ENCODE measurements around the gene PGAP1. TPM values are rescaled to one million over a fixed set of nuclear protein-coding genes. Genes with fewer than 3 reads are reported as not detected.

PGAP1 gene
- total and polyA plus RNA-seq, 9 of the 15 experiments (the other 6 are each of a cell fraction or from before 2014, with no cell fraction given) = 0.08 to 0.73 (median 0.52) TPM

- no peak overlapping the region for H3K4me2 ChIP-seq (ENCODE audit: insufficient read depth, low read length)
- ATAC-seq (no peak), DNase-seq (ENCODE audit: extremely low read depth in 1 of 4, low spot score in 3 of 4) (no peak), FAIRE-seq (no peak)
- in situ Hi-C loops (cut with MboI) = no loop called here
- BruUV-seq (replicated peaks) = no TSS peak
- CTCF ChIA-PET (ENCODE audit: low intra/inter-chr PET ratio) = no interaction called here
- H3K27me3 ChIP-seq (ENCODE audit: control insufficient read depth in 2 of 2, insufficient read depth in 2 of 2, low read length in 2 of 2) = no peaks in the 10 kb centered on the region
- 5% methylated on average over 3 of the region's 3 CpGs for WGBS (ENCODE audit: insufficient coverage, low coverage, missing lambda C conversion rate)
- intact Hi-C loops (cut with micrococcal nuclease) = no loop called here
- H3K27ac ChIP-seq (ENCODE audit: extremely low read depth, low read depth, low read length) = no peak overlapping the region
- no peaks in the 10 kb centered on the region for H3K9me3 ChIP-seq (replicated peaks; ENCODE audit: control insufficient read depth, insufficient read depth, low read depth, low read length)
- H3K9me1 ChIP-seq (ENCODE audit: control insufficient read depth, insufficient read depth, low read length) = no peaks in the 10 kb centered on the region
- no peak overlapping the region for H3K4me3 ChIP-seq
- no peaks in the 10 kb centered on the region for H3K36me3 ChIP-seq (ENCODE audit: control insufficient read depth, insufficient read depth, low read length)
- no peak overlapping the region for H3K9ac ChIP-seq (ENCODE audit: insufficient read depth in 1 of 2, low read depth in 2 of 2, low read length in 2 of 2)
- H3K79me2 ChIP-seq (ENCODE audit: control insufficient read depth, insufficient read depth, low read length) = no peaks in the 10 kb centered on the region
- H4K20me1 ChIP-seq (replicated peaks; ENCODE audit: control insufficient read depth, insufficient read depth, low read length) = no peaks in the 10 kb centered on the region
- no peak for TF ChIP-seq CHD1 (IDR thresholded peaks at IDR 0.05; ENCODE audit: low read length)
- H2AFZ ChIP-seq (ENCODE audit: low read depth, low read length) = no peak overlapping the region
- POLR2A ChIA-PET = no interaction called here
- no peaks in the 10 kb centered on the region for H3K4me1 ChIP-seq (replicated peaks in 1 of 2; ENCODE audit: control insufficient read depth in 2 of 2, insufficient read depth in 2 of 2, low read length in 2 of 2)
Measured at GRCh38 chr2:196959734-196960338, 33.3 kb upstream of the PGAP1 start.

- ATAC-seq (no peak), FAIRE-seq (no peak), DNase-seq (ENCODE audit: extremely low read depth in 1 of 4, low spot score in 3 of 4) (no peak)
- H3K4me2 ChIP-seq (ENCODE audit: insufficient read depth, low read length) = no peak overlapping the region
- no TSS peak for BruUV-seq (replicated peaks)
- H3K4me3 ChIP-seq = no peak overlapping the region
- no peaks in the 10 kb centered on the region for H3K79me2 ChIP-seq (ENCODE audit: control insufficient read depth, insufficient read depth, low read length)
- intact Hi-C loops (cut with micrococcal nuclease) = no loop called here
- no peaks in the 10 kb centered on the region for H3K36me3 ChIP-seq (ENCODE audit: control insufficient read depth, insufficient read depth, low read length)
- no peaks in the 10 kb centered on the region for H3K4me1 ChIP-seq (replicated peaks in 1 of 2; ENCODE audit: control insufficient read depth in 2 of 2, insufficient read depth in 2 of 2, low read length in 2 of 2)
- no peak overlapping the region for H3K27ac ChIP-seq (ENCODE audit: extremely low read depth, low read depth, low read length)
- no peak overlapping the region for H2AFZ ChIP-seq (ENCODE audit: low read depth, low read length)
- H3K27me3 ChIP-seq (ENCODE audit: control insufficient read depth in 2 of 2, insufficient read depth in 2 of 2, low read length in 2 of 2) = no peaks in the 10 kb centered on the region
- H3K9ac ChIP-seq (ENCODE audit: insufficient read depth in 1 of 2, low read depth in 2 of 2, low read length in 2 of 2) = no peak overlapping the region
- H4K20me1 ChIP-seq (replicated peaks; ENCODE audit: control insufficient read depth, insufficient read depth, low read length) = no peaks in the 10 kb centered on the region
- no peaks in the 10 kb centered on the region for H3K9me3 ChIP-seq (replicated peaks; ENCODE audit: control insufficient read depth, insufficient read depth, low read depth, low read length)
- H3K9me1 ChIP-seq (ENCODE audit: control insufficient read depth, insufficient read depth, low read length) = no peaks in the 10 kb centered on the region
- 11% methylated on average over 2 of the region's 2 CpGs for WGBS (ENCODE audit: insufficient coverage, low coverage, missing lambda C conversion rate)
- in situ Hi-C loops (cut with MboI) = no loop called here
- POLR2A ChIA-PET = no interaction called here
- CTCF ChIA-PET (ENCODE audit: low intra/inter-chr PET ratio) = no interaction called here
- no peak for TF ChIP-seq CHCHD3 (CRISPR knock-in tag; IDR thresholded peaks at IDR 0.05)
- TF ChIP-seq ZNF436 (CRISPR knock-in tag; IDR thresholded peaks at IDR 0.05) = no peak
- no peak for TF ChIP-seq TAF7 (tag; IDR thresholded peaks at IDR 0.05)
- no peak for TF ChIP-seq DNMT1 (IDR thresholded peaks at IDR 0.05)
- no peak for TF ChIP-seq GTF3C2 (IDR thresholded peaks at IDR 0.05; ENCODE audit: borderline replicate concordance, extremely low read depth, insufficient read length)
- TF ChIP-seq IRF2 (CRISPR knock-in tag; IDR thresholded peaks at IDR 0.05) = no peak
- TF ChIP-seq TARDBP (IDR thresholded peaks at IDR 0.05) = no peak
Measured at GRCh38 chr2:196959281-196959680, 32.8 kb upstream of the PGAP1 start.
